ENCODE measurements around the gene SNTB2. TPM values are rescaled to one million over a fixed set of nuclear protein-coding genes. Genes with fewer than 3 reads are reported as not detected.
"Not testable (repeated sequence)": the region's sequence is repeated elsewhere in the genome, so short reads cannot be mapped to it uniquely, and the experiment has no call there.

SNTB2 gene
- total and polyA plus RNA-seq, 8 donors = 4.0 to 74.4 (median 22.1) TPM

GRCh38 chr16:69143116-69143515 lies 43.8 kb upstream of the SNTB2 start:
- Histone ChIP-seq H3K4me3 (no peak overlapping the region), H3K9me3 (no peaks in the 10 kb centered on the region), H3K4me1 (peaks cover 0 to 9% (median 4%) of the 10 kb centered on the region in 4 donors), H3K27me3 (no peaks in the 10 kb centered on the region), H3K36me3 (peaks cover 19 to 99% (median 87%) of the 10 kb centered on the region in 4 donors), H3K27ac (no peak overlapping the region)
- 90 to 93% (median 92%) methylated on average over 11 of the region's 11 CpGs for WGBS, 5 donors
- DNase-seq = no peak
- TF ChIP-seq EP300 (IDR thresholded peaks at IDR 0.05) (no peak), POLR2AphosphoS5 (IDR thresholded peaks at IDR 0.05) (no peak), CTCF (IDR thresholded peaks at IDR 0.05) (no peak), POLR2A (IDR thresholded peaks at IDR 0.05) (no peak)
- intact Hi-C loops (cut with DNase I; ENCODE audit: low total_unique reads) = no loop called here

GRCh38 chr16:69145658-69146057 lies 41.3 kb upstream of the SNTB2 start:
- Histone ChIP-seq H3K36me3 (peaks cover 21 to 95% (median 83%) of the 10 kb centered on the region in 4 donors), H3K4me3 (no peak overlapping the region), H3K9me3 (no peaks in the 10 kb centered on the region), H3K4me1 (peaks cover 0 to 12% (median 4%) of the 10 kb centered on the region in 4 donors), H3K27me3 (no peaks in the 10 kb centered on the region), H3K27ac (peak overlapping the region in 4 of 5 donors; percentile 24 to 64 (median 58))
- peak in 1 of 2 donors; percentile 56 for DNase-seq
- intact Hi-C loops (cut with DNase I; ENCODE audit: low total_unique reads) = no loop called here
- TF ChIP-seq EP300 (IDR thresholded peaks at IDR 0.05) (no peak), POLR2A (IDR thresholded peaks at IDR 0.05) (no peak), CTCF (IDR thresholded peaks at IDR 0.05) (no peak), POLR2AphosphoS5 (IDR thresholded peaks at IDR 0.05) (peak in 1 of 3 donors; percentile 23)
- WGBS, 5 donors = 30 to 67% (median 46%) methylated on average over 4 of the region's 4 CpGs

- H3K4me3 ChIP-seq, H3K9me3 ChIP-seq, H3K27me3 ChIP-seq, H3K27ac ChIP-seq, DNase-seq: not testable (repeated sequence)
- 86 to 90% (median 86%) methylated on average over 9 of the region's 9 CpGs for WGBS, 5 donors
- intact Hi-C loops (cut with DNase I; ENCODE audit: low total_unique reads) = loop anchor here (5.0 kb wide), 1 partner anchor 138 kb away; no protein-coding TSS in a partner anchor
- peaks cover 21 to 95% (median 83%) of the 10 kb centered on the region in 4 donors for H3K36me3 ChIP-seq
- H3K4me1 ChIP-seq = peaks cover 0 to 12% (median 4%) of the 10 kb centered on the region in 4 donors
Measured at GRCh38 chr16:69149621-69150020, 37.3 kb upstream of the SNTB2 start.

GRCh38 chr16:69150146-69150865 lies 36.7 kb upstream of the SNTB2 start:
- TF ChIP-seq POLR2AphosphoS5 (IDR thresholded peaks at IDR 0.05) (peak in 1 of 3 donors; percentile 24), EP300 (IDR thresholded peaks at IDR 0.05) (no peak), CTCF (IDR thresholded peaks at IDR 0.05) (peak in 5 of 7 experiments; percentile 59 to 82 (median 63))
- Histone ChIP-seq H3K4me1 (peaks cover 0 to 8% (median 2%) of the 10 kb centered on the region in 4 donors), H3K27me3 (no peaks in the 10 kb centered on the region), H3K36me3 (peaks cover 27 to 95% (median 83%) of the 10 kb centered on the region in 4 donors), H3K27ac (no peak overlapping the region), H3K9me3 (no peaks in the 10 kb centered on the region), H3K4me3 (no peak overlapping the region)
- 59 to 66% (median 64%) methylated on average over 16 of the region's 16 CpGs for WGBS, 5 donors
- peak; percentile 53 to 92 for DNase-seq
- intact Hi-C loops (cut with DNase I; ENCODE audit: low total_unique reads) = loop anchor here (5.0 kb wide), 1 partner anchor 137 kb away; no protein-coding TSS in a partner anchor

GRCh38 chr16:69157196-69157595 lies 29.8 kb upstream of the SNTB2 start:
- TF ChIP-seq POLR2AphosphoS5 (IDR thresholded peaks at IDR 0.05) (no peak), EP300 (IDR thresholded peaks at IDR 0.05) (no peak), POLR2A (IDR thresholded peaks at IDR 0.05) (no peak), CTCF (IDR thresholded peaks at IDR 0.05) (no peak)
- WGBS, 5 donors = 79 to 90% (median 87%) methylated on average over 3 of the region's 3 CpGs
- H3K27me3 ChIP-seq = no peaks in the 10 kb centered on the region
- H3K27ac ChIP-seq = no peak overlapping the region
- H3K36me3 ChIP-seq = peaks cover 47 to 100% (median 99%) of the 10 kb centered on the region in 4 donors
- no peak for DNase-seq
- intact Hi-C loops (cut with DNase I; ENCODE audit: low total_unique reads) = no loop called here
- no peak overlapping the region for H3K4me3 ChIP-seq
- H3K9me3 ChIP-seq = no peaks in the 10 kb centered on the region
- H3K4me1 ChIP-seq = no peaks in the 10 kb centered on the region
